ENCODE results near the gene MGAT3. TPM values are rescaled to one million over a fixed set of nuclear protein-coding genes. Genes with fewer than 3 reads are reported as not detected.
A peak's percentile ranks its signal among the peaks of the same experiment; 100 is the strongest.

The MGAT3 gene
- total and polyA plus RNA-seq, 9 of the 15 experiments (the other 6 are each of a cell fraction or from before 2014, with no cell fraction given), result 0.10 to 11.5 (median 4.6) TPM

DNA sequence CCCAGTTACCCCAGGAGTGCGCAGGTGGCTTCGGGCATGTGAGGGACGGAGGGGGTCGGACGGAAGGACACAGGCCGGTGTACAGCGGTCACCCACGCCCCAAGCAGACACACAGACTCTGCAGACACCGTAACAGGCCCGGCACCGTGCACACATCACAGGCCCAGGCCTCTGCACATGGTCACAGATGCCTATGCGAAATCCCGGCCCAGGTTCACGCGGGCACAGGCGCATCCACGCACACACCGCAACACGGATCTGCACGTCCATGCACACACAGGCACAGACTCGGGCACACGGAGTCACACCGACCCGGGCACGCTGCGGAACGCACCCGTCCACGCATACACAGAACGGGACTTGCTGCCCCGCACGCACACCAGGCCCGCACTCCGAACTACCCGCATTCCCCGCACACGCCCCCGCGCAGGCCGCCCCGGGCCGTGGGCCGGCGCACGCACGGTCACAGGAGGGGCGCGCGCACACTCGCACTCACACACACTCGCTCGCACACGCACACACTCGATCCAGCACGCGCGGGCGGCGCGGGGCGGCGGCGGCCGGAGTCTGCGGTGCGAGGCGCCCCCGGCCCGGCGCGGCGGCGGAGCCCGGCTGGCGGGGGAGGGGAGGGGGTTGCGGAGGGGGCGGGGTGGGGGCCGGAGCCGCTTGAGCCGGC lies at the start of gene MGAT3 (continued):
- TF ChIP-seq MLLT1 (IDR thresholded peaks at IDR 0.05) (0 out of 4 replicates have a peak, but pooled peaks of 1 of the 2 experiments have one; percentile 24), EGR1 (conservative IDR thresholded peaks at IDR 0.05) (peak; percentile 57; the same call in 1 of the 2 replicates), PHF8 (IDR thresholded peaks at IDR 0.05; ENCODE audit: borderline replicate concordance, low read length) (no peak; the same call in 1 of the 2 replicates), MAZ (CRISPR knock-in tag; conservative IDR thresholded peaks at IDR 0.05 in 1 of 2, IDR thresholded peaks at IDR 0.05 in 1 of 2) (0 out of 4 replicates have a peak, but pooled peaks of 1 of the 2 experiments have one; percentile 29), SRSF1 (IDR thresholded peaks at IDR 0.05; ENCODE audit: low read depth, low read length) (no peak), SNIP1 (IDR thresholded peaks at IDR 0.05; ENCODE audit: low read depth) (no peak), STAT5A (IDR thresholded peaks at IDR 0.05; ENCODE audit: borderline replicate concordance, low read length) (no peak), IRF2 (CRISPR knock-in tag; IDR thresholded peaks at IDR 0.05) (no peak), HMGN3 (IDR thresholded peaks at IDR 0.05; ENCODE audit: borderline replicate concordance, extremely low read depth, insufficient read length, low read depth, low read length) (no peak), NELFE (IDR thresholded peaks at IDR 0.05; ENCODE audit: insufficient read depth, insufficient read length) (no peak), MEIS2 (IDR thresholded peaks at IDR 0.05; ENCODE audit: partially characterized antibody) (no peak), TEAD1 (CRISPR knock-in tag; IDR thresholded peaks at IDR 0.05) (peak in 1 of 2 experiments; percentile 31; a peak in 1 of 4 replicates), MTA3 (IDR thresholded peaks at IDR 0.05; ENCODE audit: borderline replicate concordance) (0 out of 2 replicates have a peak, but pooled peaks have one; percentile 29), TAF9B (IDR thresholded peaks at IDR 0.05; ENCODE audit: partially characterized antibody) (no peak), ZNF3 (CRISPR knock-in tag; IDR thresholded peaks at IDR 0.05) (no peak)
- TF ChIP-seq, protein P1, sequence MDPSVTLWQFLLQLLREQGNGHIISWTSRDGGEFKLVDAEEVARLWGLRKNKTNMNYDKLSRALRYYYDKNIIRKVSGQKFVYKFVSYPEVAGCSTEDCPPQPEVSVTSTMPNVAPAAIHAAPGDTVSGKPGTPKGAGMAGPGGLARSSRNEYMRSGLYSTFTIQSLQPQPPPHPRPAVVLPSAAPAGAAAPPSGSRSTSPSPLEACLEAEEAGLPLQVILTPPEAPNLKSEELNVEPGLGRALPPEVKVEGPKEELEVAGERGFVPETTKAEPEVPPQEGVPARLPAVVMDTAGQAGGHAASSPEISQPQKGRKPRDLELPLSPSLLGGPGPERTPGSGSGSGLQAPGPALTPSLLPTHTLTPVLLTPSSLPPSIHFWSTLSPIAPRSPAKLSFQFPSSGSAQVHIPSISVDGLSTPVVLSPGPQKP (CRISPR knock-in tag; IDR thresholded peaks at IDR 0.05), result no peak
- TF ChIP-seq, protein P2, sequence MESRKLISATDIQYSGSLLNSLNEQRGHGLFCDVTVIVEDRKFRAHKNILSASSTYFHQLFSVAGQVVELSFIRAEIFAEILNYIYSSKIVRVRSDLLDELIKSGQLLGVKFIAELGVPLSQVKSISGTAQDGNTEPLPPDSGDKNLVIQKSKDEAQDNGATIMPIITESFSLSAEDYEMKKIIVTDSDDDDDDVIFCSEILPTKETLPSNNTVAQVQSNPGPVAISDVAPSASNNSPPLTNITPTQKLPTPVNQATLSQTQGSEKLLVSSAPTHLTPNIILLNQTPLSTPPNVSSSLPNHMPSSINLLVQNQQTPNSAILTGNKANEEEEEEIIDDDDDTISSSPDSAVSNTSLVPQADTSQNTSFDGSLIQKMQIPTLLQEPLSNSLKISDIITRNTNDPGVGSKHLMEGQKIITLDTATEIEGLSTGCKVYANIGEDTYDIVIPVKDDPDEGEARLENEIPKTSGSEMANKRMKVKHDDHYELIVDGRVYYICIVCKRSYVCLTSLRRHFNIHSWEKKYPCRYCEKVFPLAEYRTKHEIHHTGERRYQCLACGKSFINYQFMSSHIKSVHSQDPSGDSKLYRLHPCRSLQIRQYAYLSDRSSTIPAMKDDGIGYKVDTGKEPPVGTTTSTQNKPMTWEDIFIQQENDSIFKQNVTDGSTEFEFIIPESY (CRISPR knock-in tag; IDR thresholded peaks at IDR 0.05), result peak; percentile 52; the same call in 1 of the 2 replicates
- TF ChIP-seq, protein P3, sequence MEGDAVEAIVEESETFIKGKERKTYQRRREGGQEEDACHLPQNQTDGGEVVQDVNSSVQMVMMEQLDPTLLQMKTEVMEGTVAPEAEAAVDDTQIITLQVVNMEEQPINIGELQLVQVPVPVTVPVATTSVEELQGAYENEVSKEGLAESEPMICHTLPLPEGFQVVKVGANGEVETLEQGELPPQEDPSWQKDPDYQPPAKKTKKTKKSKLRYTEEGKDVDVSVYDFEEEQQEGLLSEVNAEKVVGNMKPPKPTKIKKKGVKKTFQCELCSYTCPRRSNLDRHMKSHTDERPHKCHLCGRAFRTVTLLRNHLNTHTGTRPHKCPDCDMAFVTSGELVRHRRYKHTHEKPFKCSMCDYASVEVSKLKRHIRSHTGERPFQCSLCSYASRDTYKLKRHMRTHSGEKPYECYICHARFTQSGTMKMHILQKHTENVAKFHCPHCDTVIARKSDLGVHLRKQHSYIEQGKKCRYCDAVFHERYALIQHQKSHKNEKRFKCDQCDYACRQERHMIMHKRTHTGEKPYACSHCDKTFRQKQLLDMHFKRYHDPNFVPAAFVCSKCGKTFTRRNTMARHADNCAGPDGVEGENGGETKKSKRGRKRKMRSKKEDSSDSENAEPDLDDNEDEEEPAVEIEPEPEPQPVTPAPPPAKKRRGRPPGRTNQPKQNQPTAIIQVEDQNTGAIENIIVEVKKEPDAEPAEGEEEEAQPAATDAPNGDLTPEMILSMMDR (IDR thresholded peaks at IDR 0.05 in 2 of 3, conservative IDR thresholded peaks at IDR 0.05 in 1 of 3; ENCODE audit: insufficient read depth in 2 of 3, low read depth in 1 of 3, low read length in 3 of 3), result no peak
